Astrocyte of the spinal cord (primary cell): ENCODE data around the gene PTH2R.
"Not testable (repeated sequence)": the region's sequence is repeated elsewhere in the genome, so short reads cannot be mapped to it uniquely, and the experiment has no call there.

Source experiments
- DNase-seq: peaks from one replicate; pipeline ENCODE4 v3.0.0; 2011; ENCODE audit warnings: low read depth, low spot score
- H3K4me3 ChIP-seq: 2 replicates; pipeline ENCODE4 v1.5.1; 2011; ENCODE audit warnings: low read depth, mild to moderate bottlenecking, low read length, moderate library complexity
- CTCF ChIP-seq: IDR thresholded peaks from 2 replicates; pipeline ENCODE4 v1.5.1; 2012; ENCODE audit warnings: low read depth, mild to moderate bottlenecking, low read length, inconsistent platforms
- in situ Hi-C: cut with HindIII; loops from 2 replicates; pipeline ENCODE4 v1.10.0; 2017; ENCODE audit warnings: low sequenced_read_pairs

The PTH2R gene

GRCh38 chr2:208373460-208374089 lies 33.0 kb upstream of the PTH2R start:
- in situ Hi-C loops, result no loop called here
- H3K4me3 ChIP-seq, result no peak overlapping the region
- DNase-seq, result peak; percentile 65
- peak; percentile 83 for TF ChIP-seq CTCF

GRCh38 chr2:208375491-208376068 lies 31.0 kb upstream of the PTH2R start:
- H3K4me3 ChIP-seq, result no peak overlapping the region
- DNase-seq, result no peak
- TF ChIP-seq CTCF, result no peak
- in situ Hi-C loops, result no loop called here

- DNase-seq, H3K4me3 ChIP-seq, in situ Hi-C loops: not testable (repeated sequence)
Observed at GRCh38 chr2:208377344-208377860, 29.2 kb upstream of the PTH2R start.

- in situ Hi-C loops, result no loop called here
- no peak for DNase-seq
- no peak overlapping the region for H3K4me3 ChIP-seq
- TF ChIP-seq CTCF, result no peak
Observed at GRCh38 chr2:208379192-208379591, 27.4 kb upstream of the PTH2R start.

- no peak for DNase-seq
- no peak overlapping the region for H3K4me3 ChIP-seq
- in situ Hi-C loops, result no loop called here
- TF ChIP-seq CTCF, result no peak
Observed at GRCh38 chr2:208384637-208385036, 22.0 kb upstream of the PTH2R start.

GRCh38 chr2:208386541-208386940 lies 20.1 kb upstream of the PTH2R start:
- H3K4me3 ChIP-seq, result no peak overlapping the region
- in situ Hi-C loops, result no loop called here
- no peak for TF ChIP-seq CTCF
- no peak for DNase-seq

GRCh38 chr2:208389940-208390339 lies 16.7 kb upstream of the PTH2R start:
- in situ Hi-C loops, result no loop called here
- H3K4me3 ChIP-seq, result no peak overlapping the region
- no peak for TF ChIP-seq CTCF
- DNase-seq, result no peak
